T-cell (primary cell): ENCODE data around the gene MRPL17. TPM values are rescaled to one million over a fixed set of nuclear protein-coding genes. Genes with fewer than 3 reads are reported as not detected.
"Not testable (repeated sequence)": the region's sequence is repeated elsewhere in the genome, so short reads cannot be mapped to it uniquely, and the experiment has no call there.

Experiments used
- ATAC-seq, 4 experiments: fragments of 200-7000 bp in 3 of 4; fragments of 150-1000 bp in 1 of 4; cut with Tn5 transposase; replicated peaks in 1 of 4; 1 replicate in 3 of 4; 2 replicates in 1 of 4; pipeline ENCODE4 v1.10.0; 2021; ENCODE audit warnings: moderate library complexity in 3 of 4, mild to moderate bottlenecking in 2 of 4, moderate number of reproducible peaks in 1 of 4
- CTCF ChIA-PET, 2 donors: fragments of 300-600 bp; sonication (Branson Sonifier 250); formaldehyde crosslinking; loops; one replicate each; lab custom pipeline; 2022; ENCODE audit warnings: antibody characterized with exemption in 2 of 2; lab: Charles Lee
- POLR2A ChIA-PET, 2 donors: fragments of 300-600 bp; sonication (Branson Sonifier 250); formaldehyde crosslinking; loops; one replicate each; lab custom pipeline; 2022; ENCODE audit warnings: antibody characterized with exemption in 2 of 2; lab: Charles Lee
- DNase-seq, 35 experiments: peaks; one replicate each; pipeline versions ENCODE4 v3.0.0 to v3.0.0-alpha.2; 2013 to 2023
- H3K27ac ChIP-seq: one replicate; pipeline ENCODE4 v1.5.1; 2013; ENCODE audit warnings: low read length
- H3K27me3 ChIP-seq, 2 experiments: replicated peaks in 1 of 2; 1 replicate in 1 of 2; 2 replicates in 1 of 2; pipeline versions ENCODE4 v1.6.1 to v1.7.0; 2013; ENCODE audit warnings: low read length in 1 of 2, mixed read lengths in 1 of 2; ENCODE audit not compliant: control insufficient read depth in 2 of 2, insufficient read depth in 2 of 2; ENCODE audit errors: extremely low read depth in 1 of 2
- H3K36me3 ChIP-seq, 2 donors: 1 replicate in 1 of 2; 2 replicates in 1 of 2; pipeline versions ENCODE4 v1.6.1 to v1.7.0; 2013; ENCODE audit warnings: low read length in 1 of 2; ENCODE audit not compliant: control insufficient read depth in 2 of 2, insufficient read depth in 1 of 2; ENCODE audit errors: extremely low read depth in 1 of 2
- H3K4me1 ChIP-seq, 2 experiments: 1 replicate in 1 of 2; 2 replicates in 1 of 2; pipeline versions ENCODE4 v1.6.1 to v1.7.0; 2013; ENCODE audit warnings: low read length in 2 of 2, mixed read lengths in 1 of 2; ENCODE audit not compliant: insufficient read depth in 2 of 2, control insufficient read depth in 1 of 2; ENCODE audit errors: extremely low read depth in 1 of 2
- H3K4me3 ChIP-seq, 2 donors: 1 replicate in 1 of 2; 2 replicates in 1 of 2; pipeline versions ENCODE4 v1.5.1 to v1.7.0; 2013; ENCODE audit warnings: mild to moderate bottlenecking in 2 of 2, low read length in 1 of 2, moderate library complexity in 1 of 2; ENCODE audit not compliant: control insufficient read depth in 1 of 2; ENCODE audit errors: extremely low read depth in 1 of 2
- H3K9me3 ChIP-seq: 2 replicates; pipeline ENCODE4 v1.7.0; 2013
- H3K27ac Mint-ChIP-seq, 2 donors: one replicate each; pipeline ENCODE4 v1.8.0; 2020 to 2021; ENCODE audit warnings: mild to moderate bottlenecking in 2 of 2, mixed read lengths in 2 of 2
- H3K27me3 Mint-ChIP-seq, 2 donors: one replicate each; pipeline ENCODE4 v1.8.0; 2021 to 2022; ENCODE audit warnings: mixed read lengths in 2 of 2
- H3K36me3 Mint-ChIP-seq: one replicate; pipeline ENCODE4 v1.8.0; 2021; ENCODE audit warnings: mixed read lengths
- H3K4me1 Mint-ChIP-seq, 3 donors: one replicate each; pipeline ENCODE4 v1.8.0; 2020 to 2022; ENCODE audit warnings: mixed read lengths in 3 of 3, mild to moderate bottlenecking in 1 of 3
- H3K4me3 Mint-ChIP-seq, 3 donors: one replicate each; pipeline ENCODE4 v1.8.0; 2020 to 2022; ENCODE audit warnings: mild to moderate bottlenecking in 3 of 3, mixed read lengths in 3 of 3, moderate library complexity in 3 of 3
- H3K9me3 Mint-ChIP-seq, 3 donors: one replicate each; pipeline ENCODE4 v1.8.0; 2020 to 2022; ENCODE audit warnings: mixed read lengths in 3 of 3
- WGBS: methylation state at CpG from one replicate; pipeline ENCODE4 v1.1.5; 2013; ENCODE audit warnings: missing lambda C conversion rate; ENCODE audit not compliant: insufficient coverage; 5-methylcytosine and 5-hydroxymethylcytosine counted together
- total RNA-seq, 35 experiments: library from RNA in 6 of 35; stranded (reverse) in 6 of 35; fragments of 120-200 nt in 1 of 35; gene quantifications; one replicate each; pipeline versions ENCODE4 v1.2.1 to v1.2.4 and lab custom pipeline; 2013 to 2026

The MRPL17 gene
- total RNA-seq, 5 donors from 2014 or later (not counting 1 experiment from before 2014, with no cell fraction given), result 12.1 to 33.1 (median 30.2) TPM

- Mint-ChIP-seq H3K27me3 (no peaks in the 10 kb centered on the region), H3K9me3 (no peaks in the 10 kb centered on the region), H3K4me3 (no peak overlapping the region), H3K4me1 (peaks cover 12 to 19% (median 14%) of the 10 kb centered on the region in 3 donors), H3K27ac (peak overlapping the region; percentile 16 to 28), H3K36me3 (peaks cover 10% of the 10 kb centered on the region)
- Histone ChIP-seq H3K27me3 (no peaks in the 10 kb centered on the region), H3K9me3 (no peaks in the 10 kb centered on the region), H3K27ac (no peak overlapping the region), H3K36me3 (peaks cover 3 to 21% of the 10 kb centered on the region in 2 donors), H3K4me3 (no peak overlapping the region), H3K4me1 (no peaks in the 10 kb centered on the region)
- WGBS, result 100% methylated on average over 1 of the region's 2 CpGs
- POLR2A ChIA-PET, result no interaction called here
- ATAC-seq (peak; percentile 59 to 68 (median 62)), DNase-seq (peak in 19 of 35 experiments; percentile 8 to 53 (median 17))
- CTCF ChIA-PET, result interaction anchor here in 1 of 2 donors (0.6 to 2.0 kb wide), 5 partner anchors 17 to 54 kb away, joined by 3 to 9 read pairs (median 3); partner anchors contain the start of gene MRPL17
These were observed 20.3 kb upstream of the MRPL17 start for GRCh38 chr11:6703247-6704063.

GRCh38 chr11:6701955-6702354 lies 18.8 kb upstream of the MRPL17 start:
- H3K36me3 ChIP-seq, result peaks cover 2 to 15% of the 10 kb centered on the region in 2 donors
- H3K27me3 Mint-ChIP-seq, DNase-seq, POLR2A ChIA-PET, H3K27ac ChIP-seq, H3K4me3 ChIP-seq, H3K4me3 Mint-ChIP-seq, ATAC-seq, H3K4me1 ChIP-seq, H3K27me3 ChIP-seq, H3K27ac Mint-ChIP-seq, H3K9me3 ChIP-seq, H3K9me3 Mint-ChIP-seq: not testable (repeated sequence)
- Mint-ChIP-seq H3K36me3 (peaks cover 13% of the 10 kb centered on the region), H3K4me1 (peaks cover 12 to 20% (median 16%) of the 10 kb centered on the region in 3 donors)
- no CpG with 5 or more reads among the region's 3 CpGs for WGBS
- CTCF ChIA-PET, result interaction anchor here in 1 of 2 donors (1.2 to 2.0 kb wide), 3 partner anchors 16 to 54 kb away, joined by 4 to 9 read pairs (median 5); partner anchors contain the start of gene MRPL17

- no peaks in the 10 kb centered on the region for H3K9me3 ChIP-seq
- WGBS, result no CpG with 5 or more reads among the region's 1 CpG
- Mint-ChIP-seq H3K9me3 (no peaks in the 10 kb centered on the region), H3K27ac (peak overlapping the region in 1 of 2 donors; percentile 17), H3K27me3 (no peaks in the 10 kb centered on the region), H3K4me1 (peaks cover 25 to 33% (median 32%) of the 10 kb centered on the region in 3 donors), H3K4me3 (no peak overlapping the region), H3K36me3 (peaks cover 9% of the 10 kb centered on the region)
- H3K27me3 ChIP-seq, result no peaks in the 10 kb centered on the region
- ChIA-PET CTCF (interaction anchor here (0.6 to 1.1 kb wide), 6 partner anchors 11 to 997 kb away, joined by 3 to 5 read pairs (median 3); no protein-coding TSS in a partner anchor), POLR2A (interaction anchor here in 1 of 2 donors (0.6 to 0.7 kb wide), 2 partner anchors 22 to 318 kb away, joined by 4 read pairs; no protein-coding TSS in a partner anchor)
- DNase-seq (no peak), ATAC-seq (peak in 2 of 4 experiments; percentile 42 to 61)
- no peaks in the 10 kb centered on the region for H3K36me3 ChIP-seq
- H3K27ac ChIP-seq, result no peak overlapping the region
- no peak overlapping the region for H3K4me3 ChIP-seq
- peaks cover 0 to 10% of the 10 kb centered on the region in 2 experiments for H3K4me1 ChIP-seq
These were observed 12.2 kb upstream of the MRPL17 start for GRCh38 chr11:6695377-6695776.

- DNase-seq, result no peak
- ChIA-PET POLR2A (interaction anchor here (0.6 to 0.7 kb wide), 5 partner anchors 37 to 1995 kb away, joined by 3 to 11 read pairs (median 3); partner anchors contain the start of genes ARFIP2 (in 1 of the 2) and TIMM10B (in 1 of the 2)), CTCF (interaction anchor here in 1 of 2 donors (0.6 to 0.9 kb wide), 5 partner anchors 11 to 636 kb away, joined by 3 to 8 read pairs (median 4); partner anchors contain the start of gene MRPL17)
- Histone ChIP-seq H3K9me3 (no peaks in the 10 kb centered on the region), H3K36me3 (no peaks in the 10 kb centered on the region), H3K4me1 (peaks cover 0 to 10% of the 10 kb centered on the region in 2 experiments), H3K4me3 (no peak overlapping the region), H3K27ac (no peak overlapping the region), H3K27me3 (no peaks in the 10 kb centered on the region)
- H3K36me3 Mint-ChIP-seq, result peaks cover 5% of the 10 kb centered on the region
- H3K9me3 Mint-ChIP-seq, result no peaks in the 10 kb centered on the region
- peak overlapping the region in 1 of 3 donors; percentile 2 for H3K4me3 Mint-ChIP-seq
- ATAC-seq, result no peak
- peaks cover 25 to 33% (median 32%) of the 10 kb centered on the region in 3 donors for H3K4me1 Mint-ChIP-seq
- no peaks in the 10 kb centered on the region for H3K27me3 Mint-ChIP-seq
- no CpG with 5 or more reads among the region's 1 CpG for WGBS
- H3K27ac Mint-ChIP-seq, result peak overlapping the region; percentile 61 to 71
These were observed 11.0 kb upstream of the MRPL17 start for GRCh38 chr11:6694229-6694535.

- ATAC-seq, result peak in 3 of 4 experiments; percentile 55 to 74 (median 60)
These were observed 10.4 kb upstream of the MRPL17 start for GRCh38 chr11:6693342-6694228.

More at GRCh38 chr11:6693342-6694228, 10.4 kb upstream of the MRPL17 start:
- WGBS, result no CpG with 5 or more reads among the region's 1 CpG
- no peak overlapping the region for H3K4me3 ChIP-seq
- no peaks in the 10 kb centered on the region for H3K36me3 ChIP-seq
- ChIA-PET CTCF (interaction anchor here in 1 of 2 donors (0.6 to 0.9 kb wide), 4 partner anchors 10 to 635 kb away, joined by 3 to 5 read pairs (median 4); partner anchors contain the start of gene MRPL17), POLR2A (interaction anchor here (0.6 to 0.7 kb wide), 4 partner anchors 62 to 1996 kb away, joined by 3 to 11 read pairs (median 4); partner anchors contain the start of genes ARFIP2 (in 1 of the 2) and TIMM10B (in 1 of the 2))
- Mint-ChIP-seq H3K36me3 (peaks cover 4% of the 10 kb centered on the region), H3K4me1 (peaks cover 22 to 33% (median 32%) of the 10 kb centered on the region in 3 donors), H3K27ac (peak overlapping the region; percentile 61 to 71), H3K27me3 (no peaks in the 10 kb centered on the region), H3K9me3 (no peaks in the 10 kb centered on the region), H3K4me3 (peak overlapping the region in 1 of 3 donors; percentile 2)
- H3K27me3 ChIP-seq, result no peaks in the 10 kb centered on the region
- H3K4me1 ChIP-seq, result peaks cover 0 to 10% of the 10 kb centered on the region in 2 experiments
- no peak overlapping the region for H3K27ac ChIP-seq
- no peaks in the 10 kb centered on the region for H3K9me3 ChIP-seq
- peak in 16 of 35 experiments; percentile 6 to 50 (median 30) for DNase-seq
